Stimulated activated CD8-positive, alpha-beta memory T cell treated with anti-CD3 and anti-CD28 coated beads, Interleukin-2, amount 100 ng/mL, for 1 hour (primary cell): ENCODE results near the gene PNLIPRP3.

Source experiments
- DNase-seq, 2 donors: peaks; one replicate each; pipeline ENCODE4 v3.0.0-alpha.2; 2020; ENCODE audit warnings: low read depth in 2 of 2

Gene PNLIPRP3

GRCh38 chr10:116450861-116451260 lies 23.2 kb downstream of the PNLIPRP3 start:
- no peak for DNase-seq

DNA sequence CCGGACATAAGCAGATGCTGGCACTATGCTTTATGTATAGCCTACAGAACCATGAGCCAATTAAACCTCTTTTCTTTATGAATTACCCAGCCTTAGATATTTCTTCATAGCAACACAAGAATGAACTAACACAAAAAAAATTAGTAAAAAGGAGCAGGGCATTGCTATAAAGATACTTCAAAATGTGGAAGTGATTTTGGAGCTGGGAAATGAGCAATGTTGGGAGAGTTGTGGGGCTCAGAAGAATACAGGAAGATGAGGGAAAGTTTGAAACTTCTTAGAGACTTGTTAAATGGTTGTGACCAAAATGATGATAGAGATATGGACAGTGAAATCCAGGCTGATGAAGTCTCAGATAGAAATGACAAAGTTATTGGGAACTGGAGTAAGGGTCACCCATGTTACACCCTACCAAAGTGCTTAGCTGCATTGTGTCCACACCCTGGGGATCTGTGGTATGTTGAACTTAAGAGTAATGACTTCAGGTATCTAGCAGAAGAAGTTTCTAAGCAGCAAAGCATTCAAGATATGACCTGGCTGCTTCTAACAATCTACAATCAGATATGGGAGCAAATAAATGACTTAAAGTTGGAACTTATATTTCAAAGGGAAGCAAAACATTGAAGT lies 24.2 kb downstream of the PNLIPRP3 start:
- DNase-seq: no peak

GRCh38 chr10:116452338-116452720 lies 24.7 kb downstream of the PNLIPRP3 start:
- DNase-seq: no peak

DNA sequence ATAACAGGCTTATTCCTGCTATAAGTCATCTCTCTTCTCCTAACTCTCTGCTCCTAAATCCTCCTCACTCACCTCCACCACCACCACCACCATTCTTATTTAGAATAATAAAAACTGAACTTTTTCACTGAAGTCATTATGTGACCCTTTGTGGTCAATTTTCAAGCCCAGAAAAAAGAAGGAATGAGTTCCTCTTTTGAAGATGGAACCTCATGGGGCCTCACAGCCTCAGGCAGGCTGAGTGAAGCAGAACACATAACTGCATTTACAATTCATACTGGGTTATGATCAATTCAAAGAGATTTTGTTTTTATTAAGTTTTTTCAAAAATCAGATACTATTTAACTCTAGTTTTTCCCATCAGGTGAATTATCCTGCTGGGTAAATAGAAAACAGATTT lies 29.8 kb downstream of the PNLIPRP3 start:
- DNase-seq: no peak

- no peak for DNase-seq
Measured at GRCh38 chr10:116460219-116460618, 32.6 kb downstream of the PNLIPRP3 start.

- no peak for DNase-seq
Measured at GRCh38 chr10:116461680-116462079, 34.0 kb downstream of the PNLIPRP3 start.

DNA sequence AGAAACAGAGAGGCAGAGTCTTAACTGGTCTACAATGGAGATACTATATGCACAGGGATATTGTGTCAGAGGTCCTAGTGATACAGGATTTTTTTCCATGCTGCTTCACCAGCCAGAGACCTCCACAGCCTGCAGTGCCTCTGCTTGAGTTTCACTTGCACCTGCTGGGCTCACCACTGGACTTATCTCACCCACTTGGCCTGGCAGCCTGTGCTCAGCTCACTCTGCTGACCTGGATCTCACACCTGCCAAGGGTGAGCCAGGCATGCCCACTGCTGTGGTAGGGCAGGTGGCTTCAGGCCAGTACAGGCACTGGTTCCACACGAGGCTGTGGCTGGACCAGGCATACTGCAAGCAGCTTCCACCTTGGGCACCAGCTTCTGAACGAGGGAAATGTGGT lies 36.6 kb downstream of the PNLIPRP3 start:
- no peak for DNase-seq

DNA sequence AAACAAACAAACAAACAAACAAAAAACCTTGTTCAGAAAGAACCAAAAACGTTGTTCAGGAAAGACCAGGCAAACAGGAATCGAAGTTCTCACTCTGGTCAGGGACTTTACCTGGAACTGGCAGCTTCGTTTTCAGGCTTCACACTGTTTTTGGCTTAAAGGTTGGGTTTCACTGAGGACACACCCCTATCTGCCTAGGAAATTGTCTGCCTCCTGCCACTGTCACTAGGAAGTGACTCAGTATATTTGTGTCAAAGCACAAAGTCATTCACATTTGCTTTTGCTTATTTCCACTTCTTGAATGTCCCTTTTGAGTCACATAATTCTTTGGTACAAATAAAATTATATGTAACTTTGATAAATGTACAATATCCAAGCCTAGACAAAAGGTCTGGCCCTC lies 37.9 kb downstream of the PNLIPRP3 start:
- no peak for DNase-seq

GRCh38 chr10:116466715-116467422 lies 39.2 kb downstream of the PNLIPRP3 start:
- DNase-seq: no peak

GRCh38 chr10:116469437-116469836 lies 41.8 kb downstream of the PNLIPRP3 start:
- no peak for DNase-seq

GRCh38 chr10:116470071-116470470 lies 42.4 kb downstream of the PNLIPRP3 start:
- no peak for DNase-seq

DNA sequence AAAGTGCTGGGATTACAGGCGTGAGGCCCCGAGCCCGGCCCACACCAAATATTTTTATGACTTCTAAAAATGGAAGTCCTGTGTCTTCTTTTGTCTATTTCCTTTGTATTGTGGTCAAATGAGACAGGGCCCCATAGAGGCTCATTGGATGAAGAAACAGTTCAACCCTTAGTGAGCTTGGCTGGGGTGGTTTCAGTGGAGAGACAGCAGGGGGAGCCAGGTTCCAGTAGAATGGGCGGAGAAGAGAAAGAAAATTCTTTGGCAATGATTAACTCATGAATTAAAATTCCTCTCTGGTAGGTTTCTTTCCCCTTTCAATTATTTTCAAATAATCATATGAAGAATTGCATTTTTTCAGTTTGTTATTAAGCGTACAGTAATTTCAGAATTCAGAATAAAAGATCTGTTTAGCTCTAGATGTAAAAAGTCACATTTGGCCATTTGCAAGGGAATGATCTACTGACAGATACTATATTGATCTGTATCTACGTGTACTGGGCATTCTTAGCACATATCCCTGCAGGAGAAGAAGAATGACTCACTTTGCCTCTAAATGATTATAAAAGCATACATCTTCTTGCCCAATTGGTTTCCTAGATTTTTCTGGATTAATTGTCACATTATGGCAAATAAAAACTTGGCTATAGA lies 43.2 kb downstream of the PNLIPRP3 start:
- no peak for DNase-seq

- DNase-seq: no peak
Measured at GRCh38 chr10:116472891-116473290, 45.2 kb downstream of the PNLIPRP3 start.

GRCh38 chr10:116475866-116476265 lies 48.2 kb downstream of the PNLIPRP3 start:
- DNase-seq: no peak

DNA sequence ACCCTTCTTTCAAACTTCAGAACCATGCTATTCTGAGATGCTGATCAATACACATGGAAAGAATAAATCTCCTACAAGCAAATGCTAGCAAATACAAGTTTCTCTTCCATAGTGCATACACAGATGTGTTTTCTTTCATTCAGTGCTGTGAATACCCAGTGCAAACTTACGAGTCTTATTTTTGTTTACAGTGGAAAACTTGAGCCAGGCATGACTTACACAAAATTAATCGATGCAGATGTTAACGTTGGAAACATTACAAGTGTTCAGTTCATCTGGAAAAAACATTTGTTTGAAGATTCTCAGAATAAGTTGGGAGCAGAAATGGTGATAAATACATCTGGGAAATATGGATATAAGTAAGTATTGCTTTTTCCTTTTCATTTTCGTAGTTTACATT lies 48.8 kb downstream of the PNLIPRP3 start:
- no peak for DNase-seq

DNA sequence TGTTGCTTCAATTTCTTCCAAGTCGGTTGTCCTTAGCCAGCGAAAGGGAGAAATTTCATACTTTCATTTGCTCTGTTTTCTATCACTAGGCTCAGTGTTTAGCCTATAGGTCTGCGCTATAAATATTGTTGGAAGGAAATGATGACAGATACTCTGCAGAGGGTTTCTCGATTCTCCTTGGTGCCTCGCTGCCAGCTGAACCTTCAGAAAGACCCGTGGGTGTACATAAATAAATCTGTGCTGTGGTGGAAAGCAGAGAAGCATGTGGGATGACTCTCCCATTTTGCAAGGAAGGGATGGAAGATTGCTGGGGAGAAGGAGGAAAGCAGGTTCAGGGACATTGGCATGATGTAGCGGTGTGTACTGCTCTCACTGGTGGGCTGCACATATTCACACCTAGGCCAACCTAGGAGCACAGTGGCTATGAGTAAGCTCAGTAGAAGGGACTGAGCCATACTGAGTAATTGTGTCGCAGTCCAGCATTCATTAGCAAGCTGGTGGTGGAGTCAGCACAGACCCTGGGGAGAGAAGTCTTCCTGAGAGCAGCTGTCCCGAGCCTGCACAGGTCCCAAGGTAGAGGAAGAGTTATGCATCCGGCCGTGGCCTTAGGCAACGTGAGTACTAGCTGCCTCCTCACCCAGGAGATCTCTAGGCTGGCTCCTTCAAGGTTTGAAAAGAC lies 50.5 kb downstream of the PNLIPRP3 start:
- no peak for DNase-seq

- DNase-seq: no peak
Measured at GRCh38 chr10:116486770-116487448, 59.3 kb downstream of the PNLIPRP3 start.

- no peak for DNase-seq
Measured at GRCh38 chr10:116487522-116488430, 60.1 kb downstream of the PNLIPRP3 start.

GRCh38 chr10:116489460-116489859 lies 61.8 kb downstream of the PNLIPRP3 start:
- DNase-seq: no peak

- DNase-seq: no peak
Measured at GRCh38 chr10:116490028-116490662, 62.5 kb downstream of the PNLIPRP3 start.
